ENCODE measurements around the gene GPR15. TPM values are rescaled to one million over a fixed set of nuclear protein-coding genes. Genes with fewer than 3 reads are reported as not detected.
"Not testable (repeated sequence)": the region's sequence is repeated elsewhere in the genome, so short reads cannot be mapped to it uniquely, and the experiment has no call there.

The GPR15 gene
- total and polyA plus RNA-seq, 2 donors (not counting 3 experiments of a cell fraction or from before 2014, with no cell fraction given): not detected

DNA sequence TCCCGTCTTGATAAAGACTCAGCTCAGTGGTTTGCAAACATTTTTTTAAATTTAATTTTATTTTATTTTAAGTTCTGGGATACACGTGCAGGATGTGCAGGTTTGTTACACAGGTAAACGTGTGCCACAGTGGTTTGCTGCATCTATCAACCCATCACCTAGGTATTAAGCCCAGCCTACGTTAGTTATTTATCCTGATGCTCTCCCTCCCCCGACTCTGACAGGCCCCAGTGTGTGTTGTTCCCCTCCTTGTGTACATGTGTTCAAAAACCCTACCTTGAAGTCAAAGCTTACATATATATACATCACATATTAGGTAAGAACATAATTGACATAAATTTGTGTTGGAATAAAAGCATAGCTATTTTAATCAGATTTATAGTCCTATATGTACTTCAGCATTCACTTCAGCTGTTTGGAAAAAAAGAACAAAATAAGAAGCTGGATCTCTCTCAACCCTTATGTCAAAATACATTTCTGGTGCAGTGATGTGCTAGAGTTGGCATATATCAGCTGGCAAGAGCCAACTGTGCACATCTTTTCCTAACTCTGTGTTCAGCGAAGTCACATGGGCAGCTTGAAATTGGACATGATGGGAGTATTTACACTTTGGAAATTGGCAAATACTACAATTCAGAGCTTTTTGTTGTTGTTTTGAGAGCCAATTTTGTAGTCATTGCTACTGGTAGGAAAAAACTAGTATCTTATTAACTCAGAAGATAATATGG, 26.5 kb downstream of the GPR15 start:
- FAIRE-seq: no peak
- POLR2A ChIA-PET: no interaction called here
- no peak overlapping the region for H3K4me2 ChIP-seq (ENCODE audit: insufficient read depth, low read length)

DNA sequence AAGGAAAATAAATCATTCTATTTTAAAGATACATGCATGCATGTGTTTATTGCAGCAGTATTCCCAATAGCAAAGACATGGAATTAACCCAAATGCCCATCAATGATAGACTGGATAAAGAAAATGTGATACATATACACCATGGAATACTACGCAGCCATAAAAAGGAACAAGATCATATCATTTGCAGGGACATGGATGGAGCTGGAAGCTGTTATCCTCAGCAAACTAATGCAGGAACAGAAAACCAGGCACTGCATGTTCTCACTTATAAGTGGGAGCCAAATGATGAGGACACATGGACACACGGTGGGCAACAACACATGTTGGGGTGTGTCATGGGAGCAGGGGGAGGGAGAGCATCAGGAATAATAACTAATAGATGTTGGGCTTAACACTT, 28.0 kb downstream of the GPR15 start:
- H3K4me3 ChIP-seq (replicated peaks in 1 of 3; ENCODE audit: insufficient read depth in 1 of 3, low read depth in 1 of 3, low read length in 3 of 3); H3K9ac ChIP-seq (replicated peaks; ENCODE audit: extremely low read depth, insufficient read depth, low read length); H3K9me1 ChIP-seq (replicated peaks; ENCODE audit: control insufficient read depth, extremely low read depth, insufficient read depth, low read length); dilution Hi-C loops (cut with MboI; ENCODE audit: extremely low pct_ligation_motif_present, low sequenced_read_pairs); H3K79me2 ChIP-seq (ENCODE audit: control insufficient read depth, insufficient read depth, low read length); H2AFZ ChIP-seq (ENCODE audit: low read depth, low read length); H3K4me1 ChIP-seq (ENCODE audit: control insufficient read depth, extremely low read depth, insufficient read depth, low read length); H4K20me1 ChIP-seq (replicated peaks; ENCODE audit: control insufficient read depth, extremely low read depth, insufficient read depth, low read length); BruUV-seq (replicated peaks); DNase-seq (ENCODE audit: low read depth, low spot score); H3K27ac ChIP-seq (ENCODE audit: insufficient read depth, low read depth, low read length); H3K36me3 ChIP-seq (ENCODE audit: control insufficient read depth in 2 of 2, extremely low read depth in 1 of 2, insufficient read depth in 2 of 2, low read length in 2 of 2); CTCF ChIA-PET; H3K4me2 ChIP-seq (ENCODE audit: insufficient read depth, low read length); H3K9me3 ChIP-seq (replicated peaks; ENCODE audit: control insufficient read depth, insufficient read depth, low read length); intact Hi-C loops (cut with micrococcal nuclease); FAIRE-seq; POLR2A ChIA-PET: not testable (repeated sequence)
- peaks cover 16 to 32% of the 10 kb centered on the region in 2 experiments for H3K27me3 ChIP-seq (ENCODE audit: control insufficient read depth in 2 of 2, insufficient read depth in 2 of 2, low read length in 2 of 2)

More for the DNA sequence above, 26.5 kb downstream of the GPR15 start:
- no peaks in the 10 kb centered on the region for H3K36me3 ChIP-seq (ENCODE audit: control insufficient read depth in 2 of 2, extremely low read depth in 1 of 2, insufficient read depth in 2 of 2, low read length in 2 of 2)
- no peak overlapping the region for H3K27ac ChIP-seq (ENCODE audit: insufficient read depth, low read depth, low read length)
- no peaks in the 10 kb centered on the region for H4K20me1 ChIP-seq (replicated peaks; ENCODE audit: control insufficient read depth, extremely low read depth, insufficient read depth, low read length)
- CTCF ChIA-PET: interaction anchor here (0.8 kb wide), 1 partner anchor 12 kb away, joined by 3 read pairs; no protein-coding TSS in a partner anchor
- dilution Hi-C loops (cut with MboI; ENCODE audit: extremely low pct_ligation_motif_present, low sequenced_read_pairs) (no loop called here), intact Hi-C loops (cut with micrococcal nuclease) (no loop called here)
- no peaks in the 10 kb centered on the region for H3K79me2 ChIP-seq (ENCODE audit: control insufficient read depth, insufficient read depth, low read length)
- H3K27me3 ChIP-seq (ENCODE audit: control insufficient read depth in 2 of 2, insufficient read depth in 2 of 2, low read length in 2 of 2): peaks cover 18 to 42% of the 10 kb centered on the region in 2 experiments
- H3K9me3 ChIP-seq (replicated peaks; ENCODE audit: control insufficient read depth, insufficient read depth, low read length): no peaks in the 10 kb centered on the region
- no peaks in the 10 kb centered on the region for H3K4me1 ChIP-seq (ENCODE audit: control insufficient read depth, extremely low read depth, insufficient read depth, low read length)
- no peak overlapping the region for H2AFZ ChIP-seq (ENCODE audit: low read depth, low read length)
- no peak for TF ChIP-seq JUN (IDR thresholded peaks at IDR 0.05; ENCODE audit: borderline replicate concordance, insufficient read depth, insufficient read length, low read depth)
- TF ChIP-seq, protein P1, sequence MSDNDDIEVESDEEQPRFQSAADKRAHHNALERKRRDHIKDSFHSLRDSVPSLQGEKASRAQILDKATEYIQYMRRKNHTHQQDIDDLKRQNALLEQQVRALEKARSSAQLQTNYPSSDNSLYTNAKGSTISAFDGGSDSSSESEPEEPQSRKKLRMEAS (IDR thresholded peaks at IDR 0.05; ENCODE audit: insufficient read depth, insufficient read length): no peak
- no peak for TF ChIP-seq FOS (IDR thresholded peaks at IDR 0.05; ENCODE audit: borderline replicate concordance, insufficient read depth, low read length)
- no peak for TF ChIP-seq MYC (IDR thresholded peaks at IDR 0.05; ENCODE audit: low read depth, low read length)
- TF ChIP-seq EZH2 (IDR thresholded peaks at IDR 0.05; ENCODE audit: borderline replicate concordance, low read depth, low read length, severe bottlenecking): no peak
- TF ChIP-seq POLR2AphosphoS5 (IDR thresholded peaks at IDR 0.05; ENCODE audit: insufficient read depth, low read depth, low read length): no peak
- no peak for TF ChIP-seq GATA2 (IDR thresholded peaks at IDR 0.05; ENCODE audit: insufficient read depth, insufficient read length, low read depth, low read length)
- no peak for TF ChIP-seq POLR2A (IDR thresholded peaks at IDR 0.05; ENCODE audit: low read depth, low read length)
- TF ChIP-seq, protein P2, sequence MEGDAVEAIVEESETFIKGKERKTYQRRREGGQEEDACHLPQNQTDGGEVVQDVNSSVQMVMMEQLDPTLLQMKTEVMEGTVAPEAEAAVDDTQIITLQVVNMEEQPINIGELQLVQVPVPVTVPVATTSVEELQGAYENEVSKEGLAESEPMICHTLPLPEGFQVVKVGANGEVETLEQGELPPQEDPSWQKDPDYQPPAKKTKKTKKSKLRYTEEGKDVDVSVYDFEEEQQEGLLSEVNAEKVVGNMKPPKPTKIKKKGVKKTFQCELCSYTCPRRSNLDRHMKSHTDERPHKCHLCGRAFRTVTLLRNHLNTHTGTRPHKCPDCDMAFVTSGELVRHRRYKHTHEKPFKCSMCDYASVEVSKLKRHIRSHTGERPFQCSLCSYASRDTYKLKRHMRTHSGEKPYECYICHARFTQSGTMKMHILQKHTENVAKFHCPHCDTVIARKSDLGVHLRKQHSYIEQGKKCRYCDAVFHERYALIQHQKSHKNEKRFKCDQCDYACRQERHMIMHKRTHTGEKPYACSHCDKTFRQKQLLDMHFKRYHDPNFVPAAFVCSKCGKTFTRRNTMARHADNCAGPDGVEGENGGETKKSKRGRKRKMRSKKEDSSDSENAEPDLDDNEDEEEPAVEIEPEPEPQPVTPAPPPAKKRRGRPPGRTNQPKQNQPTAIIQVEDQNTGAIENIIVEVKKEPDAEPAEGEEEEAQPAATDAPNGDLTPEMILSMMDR (IDR thresholded peaks at IDR 0.05; ENCODE audit: extremely low read depth in 1 of 2, insufficient read depth in 1 of 2, low read depth in 1 of 2, low read length in 2 of 2): no peak
- DNase-seq (ENCODE audit: low read depth, low spot score): no peak
- no peak overlapping the region for H3K4me3 ChIP-seq (replicated peaks in 1 of 3; ENCODE audit: insufficient read depth in 1 of 3, low read depth in 1 of 3, low read length in 3 of 3)
- BruUV-seq (replicated peaks): no TSS peak
- H3K9ac ChIP-seq (replicated peaks; ENCODE audit: extremely low read depth, insufficient read depth, low read length): no peak overlapping the region
- H3K9me1 ChIP-seq (replicated peaks; ENCODE audit: control insufficient read depth, extremely low read depth, insufficient read depth, low read length): no peaks in the 10 kb centered on the region
